ENCODE results near the gene HCAR2.
"Not testable (repeated sequence)": the region's sequence is repeated elsewhere in the genome, so short reads cannot be mapped to it uniquely, and the experiment has no call there.

The HCAR2 gene

DNA sequence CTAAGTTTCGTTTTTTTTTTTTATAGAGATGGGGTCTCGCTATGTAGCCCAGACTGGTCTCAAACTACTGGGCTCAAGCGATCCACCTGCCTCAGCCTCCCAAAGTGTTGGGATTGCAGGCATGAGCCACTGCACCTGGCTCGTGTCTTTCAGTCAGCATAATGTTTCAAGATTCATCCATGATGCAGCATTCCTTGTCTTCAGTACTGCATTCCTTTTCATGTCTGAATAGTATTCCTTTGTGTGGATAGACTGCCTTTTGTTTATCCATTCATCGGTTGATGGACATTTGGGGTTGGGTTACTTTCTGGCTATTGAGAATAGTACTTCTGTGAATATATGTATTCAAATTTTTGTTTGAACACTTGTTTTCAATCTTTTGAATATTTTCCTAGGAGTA lies 37.4 kb downstream of the HCAR2 start:
- intact Hi-C loops (cut with micrococcal nuclease): no loop called here
- Mint-ChIP-seq H3K4me3 (no peak overlapping the region), H3K9me3 (no peaks in the 10 kb centered on the region), H3K27ac (no peak overlapping the region), H3K4me1 (ENCODE audit: low read depth) (peaks cover 6% of the 10 kb centered on the region), H3K27me3 (peaks cover 12% of the 10 kb centered on the region), H3K36me3 (ENCODE audit: low read depth) (no peaks in the 10 kb centered on the region)

DNA sequence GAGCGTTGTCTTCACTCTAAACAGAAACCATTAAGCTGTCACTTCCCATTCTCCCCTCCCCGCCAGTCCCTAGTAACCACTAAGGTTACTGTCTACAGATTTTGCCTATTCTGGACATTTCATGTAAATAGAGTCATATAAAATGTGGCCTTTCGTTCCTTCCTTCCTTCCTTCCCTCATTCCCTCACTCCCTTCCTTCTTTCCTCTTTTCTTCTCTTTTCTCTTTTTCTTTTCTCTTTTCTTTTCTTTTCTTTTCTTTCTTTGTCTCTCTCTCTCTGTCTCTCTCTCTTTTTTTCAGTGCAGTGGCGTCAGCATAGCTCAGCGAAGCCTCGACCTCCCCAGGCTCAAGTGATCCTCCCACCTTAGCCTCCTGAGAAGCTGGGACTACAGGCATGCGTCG lies 37.8 kb downstream of the HCAR2 start:
- no peaks in the 10 kb centered on the region for H3K9me3 Mint-ChIP-seq
- intact Hi-C loops (cut with micrococcal nuclease): no loop called here
- no peak overlapping the region for H3K27ac Mint-ChIP-seq
- peaks cover 6% of the 10 kb centered on the region for H3K4me1 Mint-ChIP-seq (ENCODE audit: low read depth)
- peaks cover 16% of the 10 kb centered on the region for H3K27me3 Mint-ChIP-seq
- no peak overlapping the region for H3K4me3 Mint-ChIP-seq
- no peaks in the 10 kb centered on the region for H3K36me3 Mint-ChIP-seq (ENCODE audit: low read depth)

- peaks cover 17% of the 10 kb centered on the region for H3K27me3 Mint-ChIP-seq
- H3K27ac Mint-ChIP-seq: no peak overlapping the region
- no peaks in the 10 kb centered on the region for H3K9me3 Mint-ChIP-seq
These were observed 41.2 kb downstream of the HCAR2 start for GRCh38 chr12:122661938-122662337.

DNA sequence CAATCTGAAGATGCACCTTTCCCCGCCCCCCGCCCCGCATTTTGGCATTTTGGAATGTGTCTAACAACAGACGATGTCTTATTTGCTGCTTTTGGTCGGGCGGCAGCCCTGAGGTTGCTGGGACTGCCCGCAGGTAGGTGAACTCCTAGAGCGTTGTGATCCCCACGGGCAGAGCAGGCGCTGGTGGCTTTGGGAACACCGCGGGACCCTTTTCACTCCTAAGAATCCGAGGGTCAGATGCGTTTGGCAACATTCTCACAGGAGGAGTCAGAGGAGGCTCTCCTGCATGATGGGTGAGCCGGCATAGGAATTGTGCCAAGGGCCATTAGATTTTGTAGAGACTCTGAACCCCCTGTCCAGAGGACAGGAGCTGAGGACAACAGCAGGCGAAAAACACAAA lies 41.9 kb downstream of the HCAR2 start:
- Mint-ChIP-seq H3K27me3 (peaks cover 17% of the 10 kb centered on the region), H3K4me1 (ENCODE audit: low read depth) (peaks cover 24% of the 10 kb centered on the region), H3K9me3 (no peaks in the 10 kb centered on the region), H3K27ac (no peak overlapping the region), H3K4me3 (no peak overlapping the region), H3K36me3 (ENCODE audit: low read depth) (no peaks in the 10 kb centered on the region)
- intact Hi-C loops (cut with micrococcal nuclease): no loop called here

More at GRCh38 chr12:122661938-122662337, 41.2 kb downstream of the HCAR2 start:
- Mint-ChIP-seq H3K36me3 (ENCODE audit: low read depth) (no peaks in the 10 kb centered on the region), H3K4me1 (ENCODE audit: low read depth) (peaks cover 17% of the 10 kb centered on the region), H3K4me3 (no peak overlapping the region)
- intact Hi-C loops (cut with micrococcal nuclease): no loop called here

DNA sequence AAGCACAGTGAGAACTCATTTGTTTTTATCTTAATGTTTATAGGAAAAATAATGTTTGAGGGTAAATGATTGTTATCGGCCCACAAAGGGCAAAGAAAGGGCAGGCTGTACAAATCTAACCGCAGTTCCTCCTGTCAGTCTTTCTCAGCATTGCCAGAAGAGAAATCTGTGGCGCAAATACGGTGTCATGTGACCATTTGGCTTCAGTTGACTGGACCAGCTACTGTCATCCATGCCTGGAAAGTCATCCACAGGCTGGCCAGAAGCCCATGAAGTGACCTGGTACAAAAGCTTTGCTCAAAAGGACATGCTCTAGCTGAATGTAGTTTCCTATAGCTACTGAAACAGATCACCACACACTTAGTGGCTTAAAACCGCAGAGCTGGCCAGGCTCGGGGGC lies 43.6 kb downstream of the HCAR2 start:
- Mint-ChIP-seq H3K9me3 (no peaks in the 10 kb centered on the region), H3K36me3 (ENCODE audit: low read depth) (no peaks in the 10 kb centered on the region), H3K27ac (no peak overlapping the region), H3K27me3 (peaks cover 13% of the 10 kb centered on the region), H3K4me3 (no peak overlapping the region), H3K4me1 (ENCODE audit: low read depth) (peaks cover 20% of the 10 kb centered on the region)
- intact Hi-C loops (cut with micrococcal nuclease): no loop called here

DNA sequence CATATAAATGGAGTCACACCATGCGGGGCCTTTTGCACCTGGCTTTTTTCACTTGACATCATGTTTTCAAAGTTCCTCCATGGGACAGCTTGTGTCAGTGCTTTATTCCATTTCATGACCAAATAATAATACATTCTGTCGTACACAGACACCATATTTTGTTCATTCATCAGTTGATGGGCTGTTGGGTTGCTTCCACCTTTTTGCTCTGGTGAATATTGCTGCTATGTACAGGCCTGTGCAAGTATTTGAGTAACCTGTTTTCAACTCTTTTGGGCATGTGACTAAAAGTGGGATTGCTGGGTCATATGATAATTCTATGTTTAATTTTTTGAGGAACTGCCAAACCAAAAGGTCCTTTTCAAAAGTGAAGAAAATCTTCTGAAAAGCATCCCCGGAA lies 46.9 kb downstream of the HCAR2 start:
- Mint-ChIP-seq H3K27ac (no peak overlapping the region), H3K4me3 (no peak overlapping the region), H3K36me3 (ENCODE audit: low read depth) (no peaks in the 10 kb centered on the region), H3K27me3 (peaks cover 10% of the 10 kb centered on the region), H3K4me1 (ENCODE audit: low read depth) (peaks cover 20% of the 10 kb centered on the region), H3K9me3 (no peaks in the 10 kb centered on the region)
- intact Hi-C loops (cut with micrococcal nuclease): no loop called here

DNA sequence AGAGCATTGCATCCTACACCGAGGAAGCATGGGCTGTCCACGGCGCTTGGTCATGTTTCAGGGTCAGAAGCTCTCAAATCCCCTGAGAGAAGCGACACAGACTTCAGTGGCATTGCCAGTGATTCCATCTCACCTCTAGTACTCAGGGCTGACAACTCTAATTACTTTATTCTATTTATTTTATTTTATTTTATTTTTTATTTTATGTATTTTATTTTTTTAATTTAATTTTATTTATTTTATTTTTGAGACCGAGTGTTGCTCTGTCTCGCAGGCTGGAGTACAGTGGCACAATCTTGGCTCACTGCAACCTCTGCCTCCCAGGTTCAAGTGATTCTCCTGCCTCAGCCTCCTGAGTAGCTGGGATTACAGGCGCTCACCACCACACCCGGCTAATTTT lies 49.9 kb downstream of the HCAR2 start:
- H3K36me3 Mint-ChIP-seq (ENCODE audit: low read depth); H3K9me3 Mint-ChIP-seq; intact Hi-C loops (cut with micrococcal nuclease); H3K4me3 Mint-ChIP-seq; H3K27me3 Mint-ChIP-seq; H3K27ac Mint-ChIP-seq: not testable (repeated sequence)
- peaks cover 31% of the 10 kb centered on the region for H3K4me1 Mint-ChIP-seq (ENCODE audit: low read depth)

DNA sequence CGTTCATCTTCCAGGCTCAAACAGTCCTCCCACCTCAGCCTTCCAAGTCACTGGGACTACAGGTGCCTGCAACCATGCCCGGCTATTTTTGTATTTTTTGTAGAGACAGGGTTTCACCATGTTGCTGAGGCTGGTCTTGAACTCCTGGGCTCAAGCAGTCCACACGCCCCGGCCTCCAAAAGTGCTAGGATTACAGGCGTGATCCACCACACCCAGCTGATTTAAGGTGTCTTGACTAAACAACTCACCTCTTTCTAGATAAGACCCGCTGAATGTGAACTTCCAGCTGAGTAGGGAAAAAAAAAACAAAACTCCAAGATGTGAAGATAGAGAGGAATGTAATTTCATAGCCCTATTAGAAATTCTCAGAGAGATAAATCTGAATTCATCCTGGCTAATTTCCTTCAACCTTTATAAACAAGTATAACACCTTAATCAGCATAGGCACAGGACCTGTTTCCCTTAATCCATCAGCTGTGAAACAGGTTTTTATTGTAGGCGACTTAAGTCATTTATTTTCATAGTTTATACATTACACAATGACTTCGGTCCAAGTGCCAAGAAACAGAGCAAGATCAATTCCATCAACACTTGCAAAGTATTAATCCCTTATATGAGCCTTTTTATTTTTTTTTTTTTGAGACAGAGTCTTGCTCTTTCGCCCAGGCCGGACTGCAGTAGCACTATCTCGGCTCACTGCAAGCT lies 51.5 kb downstream of the HCAR2 start:
- peaks cover 42% of the 10 kb centered on the region for H3K4me1 Mint-ChIP-seq (ENCODE audit: low read depth)

More for the DNA sequence above, 51.5 kb downstream of the HCAR2 start:
- no peak overlapping the region for H3K4me3 Mint-ChIP-seq
- H3K27ac Mint-ChIP-seq: no peak overlapping the region
- peaks cover 9% of the 10 kb centered on the region for H3K27me3 Mint-ChIP-seq
- intact Hi-C loops (cut with micrococcal nuclease): no loop called here
- no peaks in the 10 kb centered on the region for H3K36me3 Mint-ChIP-seq (ENCODE audit: low read depth)
- no peaks in the 10 kb centered on the region for H3K9me3 Mint-ChIP-seq
